GM23338 (cell line): ENCODE data around the gene HAP1.

Source experiments
- CTCF ChIP-seq, 2 experiments: fragments of 200-600 bp in 1 of 2; sonication (generic) in 1 of 2; conservative IDR thresholded peaks; 2 replicates each; pipeline versions ENCODE4 v1.5.1 to v1.6.1; 2016 to 2017; ENCODE audit warnings: antibody characterized with exemption in 2 of 2, low read depth in 2 of 2, mild to moderate bottlenecking in 2 of 2, moderate library complexity in 1 of 2
- EZH2 ChIP-seq: fragments of 200-600 bp; sonication (generic); IDR thresholded peaks from one replicate; pipeline ENCODE4 v1.8.0; 2017; ENCODE audit warnings: antibody characterized with exemption, mild to moderate bottlenecking, low read depth; ENCODE audit not compliant: unreplicated experiment
- EZH2phosphoT487 ChIP-seq: fragments of 200-600 bp; sonication (generic); IDR thresholded peaks from one replicate; pipeline ENCODE4 v1.8.1; 2018; ENCODE audit warnings: antibody characterized with exemption; ENCODE audit not compliant: unreplicated experiment
- JUNB ChIP-seq: IDR thresholded peaks from one replicate; pipeline ENCODE4 v1.6.1; 2016; ENCODE audit warnings: antibody characterized with exemption; ENCODE audit not compliant: unreplicated experiment
- NANOG ChIP-seq: IDR thresholded peaks from 2 replicates; pipeline ENCODE4 v1.6.1; 2016; ENCODE audit warnings: antibody characterized with exemption, borderline replicate concordance
- STAT1 ChIP-seq: IDR thresholded peaks from one replicate; pipeline ENCODE4 v1.6.1; 2016; ENCODE audit warnings: antibody characterized with exemption; ENCODE audit not compliant: unreplicated experiment
- ZNF114 ChIP-seq: fragments of 250-450 bp; sonication (Bioruptor Pico); IDR thresholded peaks from 2 replicates; pipeline ENCODE4 v1.5.0; 2020; ENCODE audit warnings: mild to moderate bottlenecking, moderate library complexity

DNA sequence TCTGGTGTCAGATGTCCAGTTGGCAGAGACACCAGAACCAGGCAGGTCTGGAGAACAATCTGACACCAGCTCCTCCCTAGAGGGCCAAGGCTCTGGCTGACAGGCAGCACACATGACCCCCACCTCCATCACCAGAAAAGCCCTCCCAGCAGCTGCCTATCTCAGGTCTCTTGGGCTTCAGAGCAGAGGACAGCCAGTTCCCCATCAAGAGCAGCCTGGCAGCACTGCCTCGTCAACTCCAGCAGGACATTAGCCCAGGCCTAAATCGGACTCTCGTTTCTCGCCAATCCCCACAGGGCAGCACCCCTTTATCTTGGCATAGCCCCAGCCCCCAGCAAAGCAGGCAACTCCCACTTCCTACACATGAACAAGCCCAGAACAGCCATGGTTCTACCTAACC, 47.7 kb upstream of the HAP1 start:
- TF ChIP-seq CTCF (conservative IDR thresholded peaks at IDR 0.05; ENCODE audit: low read depth in 2 of 2) (no peak), JUNB (no peak), ZNF114 (CRISPR knock-in tag) (no peak), EZH2 (no peak), STAT1 (no peak), NANOG (no peak), EZH2phosphoT487 (no peak)
